HEK293 (cell line): ENCODE results near the gene TGFBI.

Experiments
- CTCF ChIP-seq: fragments of 450-650 bp; formaldehyde crosslinking; IDR thresholded peaks from 2 replicates; pipeline ENCODE4 v1.5.1; 2016; ENCODE audit warnings: missing biosample characterization, missing genetic modification characterization
- PBX3 ChIP-seq: sonication (generic); formaldehyde crosslinking; IDR thresholded peaks from 2 replicates; pipeline ENCODE4 v1.8.1; 2022; ENCODE audit warnings: mild to moderate bottlenecking, moderate library complexity, missing genetic modification reagents
- YY1 ChIP-seq: fragments of 450-650 bp; formaldehyde crosslinking; IDR thresholded peaks from 2 replicates; pipeline ENCODE4 v1.5.1; 2018; ENCODE audit warnings: missing biosample characterization, missing genetic modification characterization

GRCh38 chr5:136053336-136054141 lies 24.8 kb downstream of the TGFBI start:
- no peak for TF ChIP-seq YY1 (tag by site-specific recombination)
- TF ChIP-seq PBX3 (CRISPR knock-in tag): no peak
- TF ChIP-seq CTCF: no peak
